ENCODE measurements around the gene M1AP. TPM values are rescaled to one million over a fixed set of nuclear protein-coding genes. Genes with fewer than 3 reads are reported as not detected.

M1AP gene
- total and polyA plus RNA-seq, 2 of the 4 experiments (the other 2 are of a cell fraction), result 0.03 TPM; not detected in 1

GRCh38 chr2:74510272-74510671 is 137.9 kb downstream of the M1AP start (continued):
- TF ChIP-seq USF2 (IDR thresholded peaks at IDR 0.05; ENCODE audit: low read depth, low read length) (no peak), NFE2L2 (IDR thresholded peaks at IDR 0.05; ENCODE audit: low read depth, low read length) (no peak), CHD1 (IDR thresholded peaks at IDR 0.05; ENCODE audit: low read depth, low read length) (no peak)

GRCh38 chr2:74507926-74508520 is 140.1 kb downstream of the M1AP start:
- no peaks in the 10 kb centered on the region for H4K20me1 ChIP-seq (ENCODE audit: insufficient read depth, low read length)
- WGBS, 2 experiments (ENCODE audit: extremely low coverage in 2 of 2, insufficient read length in 1 of 2), result 8% methylated on average over 10 of the region's 38 CpGs; no CpG with 5 or more reads in 1 of the 2 experiments
- H3K36me3 ChIP-seq (ENCODE audit: control insufficient read depth, insufficient read depth, low read length), result peaks cover 16% of the 10 kb centered on the region
- H3K27me3 ChIP-seq (ENCODE audit: control insufficient read depth, insufficient read depth, low read length), result peaks cover 24% of the 10 kb centered on the region
- H3K14ac ChIP-seq (replicated peaks; ENCODE audit: low read depth, low read length), result peak overlapping the region; percentile 21; the same call in 1 of the 2 replicates
- H3K27ac ChIP-seq (ENCODE audit: insufficient read depth, low read length), result peak overlapping the region; percentile 10
- H2BK15ac ChIP-seq (ENCODE audit: low read depth, low read length), result no peak overlapping the region
- H2BK20ac ChIP-seq (ENCODE audit: low read depth, low read length), result no peak overlapping the region
- H3K23ac ChIP-seq (ENCODE audit: low read depth, low read length), result peak overlapping the region; percentile 33; the same call in 1 of the 2 replicates
- peak overlapping the region; percentile 36 for H3K9ac ChIP-seq (ENCODE audit: low read depth, low read length)
- peak overlapping the region; percentile 70 for H3K4ac ChIP-seq (ENCODE audit: low read depth, low read length)
- H2AK9ac ChIP-seq (replicated peaks; ENCODE audit: low read depth, low read length, poor library complexity), result peak overlapping the region; percentile 81
- 0 out of 2 replicates have a peak overlapping the region, but pooled peaks have one; percentile 4 for H2BK120ac ChIP-seq (ENCODE audit: low read depth, low read length)
- TF ChIP-seq RCOR1 (IDR thresholded peaks at IDR 0.05; ENCODE audit: insufficient replicate concordance, low read length), result no peak
- no peak for TF ChIP-seq RFX5 (IDR thresholded peaks at IDR 0.05; ENCODE audit: low read depth, low read length)
- no peak for TF ChIP-seq CHD1 (IDR thresholded peaks at IDR 0.05; ENCODE audit: low read depth, low read length)
- no peak for TF ChIP-seq SMC3 (IDR thresholded peaks at IDR 0.05; ENCODE audit: low read depth, low read length)
- H4K91ac ChIP-seq (ENCODE audit: insufficient read depth, low read depth, low read length), result peak overlapping the region; percentile 29
- in situ Hi-C loops (cut with MboI; ENCODE audit: low sequenced_read_pairs), result no loop called here
- H3K4me3 ChIP-seq (ENCODE audit: insufficient read depth, low read depth, low read length), result peak overlapping the region; percentile 75
- H3K18ac ChIP-seq (ENCODE audit: low read depth, low read length), result peak overlapping the region; percentile 1; the same call in 1 of the 2 replicates
- intact Hi-C loops (cut with micrococcal nuclease), result loop anchor here (2.0 kb wide), 1 partner anchor 47 kb away; the partner anchor contains the start of gene DOK1
- dilution Hi-C loops (cut with HindIII; ENCODE audit: low sequenced_read_pairs, unreplicated experiment), result no loop called here
- peak overlapping the region; percentile 71 for H4K5ac ChIP-seq (ENCODE audit: low read depth, low read length)
- peaks cover 9% of the 10 kb centered on the region for H3K9me1 ChIP-seq (ENCODE audit: insufficient read depth, low read length)
- H2AK5ac ChIP-seq (ENCODE audit: low read depth, low read length), result peak overlapping the region; percentile 14; the same call in 1 of the 2 replicates
- POLR2A ChIA-PET (ENCODE audit: unreplicated experiment), result no interaction called here
- peak overlapping the region; percentile 6 for H2BK5ac ChIP-seq (ENCODE audit: low read depth, low read length, poor library complexity, severe bottlenecking)
- CTCF ChIA-PET, result interaction anchor here (0.8 kb wide), 1 partner anchor 79 kb away, joined by 3 read pairs; no protein-coding TSS in a partner anchor
- H3K4me1 ChIP-seq (ENCODE audit: control insufficient read depth, insufficient read depth, low read length), result peaks cover 15% of the 10 kb centered on the region
- BruUV-seq (replicated peaks), result no TSS peak
- H2AFZ ChIP-seq (replicated peaks; ENCODE audit: low read length, poor library complexity), result peak overlapping the region; percentile 100
- H3K4me2 ChIP-seq (ENCODE audit: low read depth, low read length), result peak overlapping the region; percentile 60
- H3K9me3 ChIP-seq (ENCODE audit: control insufficient read depth, insufficient read depth, low read length), result 0 out of 2 replicates have a peak, but pooled peaks cover 2% of the 10 kb centered on the region
- DNase-seq (peak; percentile 38), ATAC-seq (ENCODE audit: low read depth) (peak; percentile 3)
- peak overlapping the region; percentile 49; the same call in 1 of the 2 replicates for H3K56ac ChIP-seq (ENCODE audit: extremely low read depth, insufficient read depth, low read length)
- peaks cover 12 to 33% of the 10 kb centered on the region in 2 experiments for H3K79me1 ChIP-seq (ENCODE audit: low read depth in 1 of 2, low read length in 2 of 2)
- peak overlapping the region; percentile 91 to 94 for H4K8ac ChIP-seq (ENCODE audit: low read depth in 2 of 2, low read length in 2 of 2)
